ENCODE data around the gene SOX15.

Gene SOX15

DNA sequence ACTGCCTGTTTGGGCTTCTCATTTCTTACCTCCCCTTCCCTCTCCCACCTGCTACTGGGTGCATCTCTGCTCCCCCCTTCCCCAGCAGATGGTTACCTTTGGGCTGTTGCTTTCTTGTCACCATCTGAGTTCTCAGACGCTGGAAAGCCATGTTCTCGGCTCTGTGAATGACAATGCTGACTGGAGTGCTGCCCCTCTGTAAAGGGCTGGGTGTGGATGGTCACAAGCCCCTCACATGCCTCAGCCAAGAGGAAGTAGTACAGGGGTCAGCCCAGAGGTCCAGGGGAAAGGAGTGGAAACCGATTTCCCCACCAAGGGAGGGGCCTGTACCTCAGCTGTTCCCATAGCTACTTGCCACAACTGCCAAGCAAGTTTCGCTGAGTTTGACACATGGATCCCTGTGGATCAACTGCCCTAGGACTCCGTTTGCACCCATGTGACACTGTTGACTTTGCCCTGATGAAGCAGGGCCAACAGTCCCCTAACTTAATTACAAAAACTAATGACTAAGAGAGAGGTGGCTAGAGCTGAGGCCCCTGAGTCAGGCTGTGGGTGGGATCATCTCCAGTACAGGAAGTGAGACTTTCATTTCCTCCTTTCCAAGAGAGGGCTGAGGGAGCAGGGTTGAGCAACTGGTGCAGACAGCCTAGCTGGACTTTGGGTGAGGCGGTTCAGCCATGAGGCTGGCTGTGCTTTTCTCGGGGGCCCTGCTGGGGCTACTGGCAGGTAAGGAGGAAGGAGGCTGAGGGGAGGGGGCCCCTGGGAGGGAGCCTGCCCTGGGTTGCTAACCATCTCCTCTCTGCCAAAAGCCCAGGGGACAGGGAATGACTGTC lies 10.7 kb downstream of the SOX15 start, which contains the start of gene CD68 (continued):
- TF ChIP-seq ZBTB48 (tag by site-specific recombination; IDR thresholded peaks at IDR 0.05) (peak; percentile 96), ZNF768 (tag by site-specific recombination; IDR thresholded peaks at IDR 0.05) (no peak), ZNF133 (tag by site-specific recombination; IDR thresholded peaks at IDR 0.05) (no peak), FEZF1 (tag by site-specific recombination; IDR thresholded peaks at IDR 0.05) (no peak), ZNF311 (tag by site-specific recombination; IDR thresholded peaks at IDR 0.05; ENCODE audit: borderline replicate concordance) (no peak), RBAK (tag by site-specific recombination; IDR thresholded peaks at IDR 0.05) (no peak), ZNF24 (tag by site-specific recombination; IDR thresholded peaks at IDR 0.05) (no peak), ZNF830 (tag by site-specific recombination; IDR thresholded peaks at IDR 0.05; ENCODE audit: low read depth) (no peak), ZNF664 (tag by site-specific recombination; IDR thresholded peaks at IDR 0.05) (no peak), SP3 (tag by site-specific recombination; IDR thresholded peaks at IDR 0.05) (peak; percentile 57; the same call in 1 of the 2 replicates), ZSCAN23 (tag by site-specific recombination; IDR thresholded peaks at IDR 0.05) (peak; percentile 84; the same call in 1 of the 2 replicates), ZNF629 (tag by site-specific recombination; IDR thresholded peaks at IDR 0.05) (peak; percentile 91), ZNF221 (tag by site-specific recombination; IDR thresholded peaks at IDR 0.05; ENCODE audit: borderline replicate concordance) (no peak), ZNF677 (tag by site-specific recombination; IDR thresholded peaks at IDR 0.05) (no peak), KLF8 (tag by site-specific recombination; IDR thresholded peaks at IDR 0.05) (peak; percentile 65), ZFP41 (tag by site-specific recombination; IDR thresholded peaks at IDR 0.05; ENCODE audit: borderline replicate concordance) (no peak), ZNF10 (tag by site-specific recombination; IDR thresholded peaks at IDR 0.05) (peak; percentile 46; the same call in 1 of the 2 replicates), SCRT1 (tag by site-specific recombination; IDR thresholded peaks at IDR 0.05; ENCODE audit: borderline replicate concordance) (peak; percentile 45; the same call in 1 of the 2 replicates), ZNF596 (tag by site-specific recombination; IDR thresholded peaks at IDR 0.05) (no peak), TRIM28 (IDR thresholded peaks at IDR 0.05; ENCODE audit: borderline replicate concordance, low read length) (peak; percentile 78; the same call in 1 of the 2 replicates), ZIC2 (tag by site-specific recombination; IDR thresholded peaks at IDR 0.05) (peak; percentile 44; the same call in 1 of the 2 replicates), ZNF654 (tag by site-specific recombination; IDR thresholded peaks at IDR 0.05; ENCODE audit: low read depth) (no peak)
- TF ChIP-seq, protein P1, sequence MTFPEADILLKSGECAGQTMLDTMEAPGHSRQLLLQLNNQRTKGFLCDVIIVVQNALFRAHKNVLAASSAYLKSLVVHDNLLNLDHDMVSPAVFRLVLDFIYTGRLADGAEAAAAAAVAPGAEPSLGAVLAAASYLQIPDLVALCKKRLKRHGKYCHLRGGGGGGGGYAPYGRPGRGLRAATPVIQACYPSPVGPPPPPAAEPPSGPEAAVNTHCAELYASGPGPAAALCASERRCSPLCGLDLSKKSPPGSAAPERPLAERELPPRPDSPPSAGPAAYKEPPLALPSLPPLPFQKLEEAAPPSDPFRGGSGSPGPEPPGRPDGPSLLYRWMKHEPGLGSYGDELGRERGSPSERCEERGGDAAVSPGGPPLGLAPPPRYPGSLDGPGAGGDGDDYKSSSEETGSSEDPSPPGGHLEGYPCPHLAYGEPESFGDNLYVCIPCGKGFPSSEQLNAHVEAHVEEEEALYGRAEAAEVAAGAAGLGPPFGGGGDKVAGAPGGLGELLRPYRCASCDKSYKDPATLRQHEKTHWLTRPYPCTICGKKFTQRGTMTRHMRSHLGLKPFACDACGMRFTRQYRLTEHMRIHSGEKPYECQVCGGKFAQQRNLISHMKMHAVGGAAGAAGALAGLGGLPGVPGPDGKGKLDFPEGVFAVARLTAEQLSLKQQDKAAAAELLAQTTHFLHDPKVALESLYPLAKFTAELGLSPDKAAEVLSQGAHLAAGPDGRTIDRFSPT (tag by site-specific recombination; IDR thresholded peaks at IDR 0.05) = no peak; the same call in 1 of the 2 replicates
- TF ChIP-seq, protein P2, sequence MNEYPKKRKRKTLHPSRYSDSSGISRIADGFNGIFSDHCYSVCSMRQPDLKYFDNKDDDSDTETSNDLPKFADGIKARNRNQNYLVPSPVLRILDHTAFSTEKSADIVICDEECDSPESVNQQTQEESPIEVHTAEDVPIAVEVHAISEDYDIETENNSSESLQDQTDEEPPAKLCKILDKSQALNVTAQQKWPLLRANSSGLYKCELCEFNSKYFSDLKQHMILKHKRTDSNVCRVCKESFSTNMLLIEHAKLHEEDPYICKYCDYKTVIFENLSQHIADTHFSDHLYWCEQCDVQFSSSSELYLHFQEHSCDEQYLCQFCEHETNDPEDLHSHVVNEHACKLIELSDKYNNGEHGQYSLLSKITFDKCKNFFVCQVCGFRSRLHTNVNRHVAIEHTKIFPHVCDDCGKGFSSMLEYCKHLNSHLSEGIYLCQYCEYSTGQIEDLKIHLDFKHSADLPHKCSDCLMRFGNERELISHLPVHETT (tag by site-specific recombination; IDR thresholded peaks at IDR 0.05) = no peak
- TF ChIP-seq, protein P3, sequence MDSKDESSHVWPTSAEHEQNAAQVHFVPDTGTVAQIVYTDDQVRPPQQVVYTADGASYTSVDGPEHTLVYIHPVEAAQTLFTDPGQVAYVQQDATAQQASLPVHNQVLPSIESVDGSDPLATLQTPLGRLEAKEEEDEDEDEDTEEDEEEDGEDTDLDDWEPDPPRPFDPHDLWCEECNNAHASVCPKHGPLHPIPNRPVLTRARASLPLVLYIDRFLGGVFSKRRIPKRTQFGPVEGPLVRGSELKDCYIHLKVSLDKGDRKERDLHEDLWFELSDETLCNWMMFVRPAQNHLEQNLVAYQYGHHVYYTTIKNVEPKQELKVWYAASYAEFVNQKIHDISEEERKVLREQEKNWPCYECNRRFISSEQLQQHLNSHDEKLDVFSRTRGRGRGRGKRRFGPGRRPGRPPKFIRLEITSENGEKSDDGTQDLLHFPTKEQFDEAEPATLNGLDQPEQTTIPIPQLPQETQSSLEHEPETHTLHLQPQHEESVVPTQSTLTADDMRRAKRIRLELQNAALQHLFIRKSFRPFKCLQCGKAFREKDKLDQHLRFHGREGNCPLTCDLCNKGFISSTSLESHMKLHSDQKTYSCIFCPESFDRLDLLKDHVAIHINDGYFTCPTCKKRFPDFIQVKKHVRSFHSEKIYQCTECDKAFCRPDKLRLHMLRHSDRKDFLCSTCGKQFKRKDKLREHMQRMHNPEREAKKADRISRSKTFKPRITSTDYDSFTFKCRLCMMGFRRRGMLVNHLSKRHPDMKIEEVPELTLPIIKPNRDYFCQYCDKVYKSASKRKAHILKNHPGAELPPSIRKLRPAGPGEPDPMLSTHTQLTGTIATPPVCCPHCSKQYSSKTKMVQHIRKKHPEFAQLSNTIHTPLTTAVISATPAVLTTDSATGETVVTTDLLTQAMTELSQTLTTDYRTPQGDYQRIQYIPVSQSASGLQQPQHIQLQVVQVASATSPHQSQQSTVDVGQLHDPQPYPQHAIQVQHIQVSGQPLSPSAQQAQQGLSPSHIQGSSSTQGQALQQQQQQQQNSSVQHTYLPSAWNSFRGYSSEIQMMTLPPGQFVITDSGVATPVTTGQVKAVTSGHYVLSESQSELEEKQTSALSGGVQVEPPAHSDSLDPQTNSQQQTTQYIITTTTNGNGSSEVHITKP (tag by site-specific recombination; IDR thresholded peaks at IDR 0.05) = peak; percentile 78
- TF ChIP-seq, protein P4, sequence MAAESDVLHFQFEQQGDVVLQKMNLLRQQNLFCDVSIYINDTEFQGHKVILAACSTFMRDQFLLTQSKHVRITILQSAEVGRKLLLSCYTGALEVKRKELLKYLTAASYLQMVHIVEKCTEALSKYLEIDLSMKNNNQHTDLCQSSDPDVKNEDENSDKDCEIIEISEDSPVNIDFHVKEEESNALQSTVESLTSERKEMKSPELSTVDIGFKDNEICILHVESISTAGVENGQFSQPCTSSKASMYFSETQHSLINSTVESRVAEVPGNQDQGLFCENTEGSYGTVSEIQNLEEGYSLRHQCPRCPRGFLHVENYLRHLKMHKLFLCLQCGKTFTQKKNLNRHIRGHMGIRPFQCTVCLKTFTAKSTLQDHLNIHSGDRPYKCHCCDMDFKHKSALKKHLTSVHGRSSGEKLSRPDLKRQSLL (tag by site-specific recombination; IDR thresholded peaks at IDR 0.05) = peak; percentile 71
- TF ChIP-seq, protein P5, sequence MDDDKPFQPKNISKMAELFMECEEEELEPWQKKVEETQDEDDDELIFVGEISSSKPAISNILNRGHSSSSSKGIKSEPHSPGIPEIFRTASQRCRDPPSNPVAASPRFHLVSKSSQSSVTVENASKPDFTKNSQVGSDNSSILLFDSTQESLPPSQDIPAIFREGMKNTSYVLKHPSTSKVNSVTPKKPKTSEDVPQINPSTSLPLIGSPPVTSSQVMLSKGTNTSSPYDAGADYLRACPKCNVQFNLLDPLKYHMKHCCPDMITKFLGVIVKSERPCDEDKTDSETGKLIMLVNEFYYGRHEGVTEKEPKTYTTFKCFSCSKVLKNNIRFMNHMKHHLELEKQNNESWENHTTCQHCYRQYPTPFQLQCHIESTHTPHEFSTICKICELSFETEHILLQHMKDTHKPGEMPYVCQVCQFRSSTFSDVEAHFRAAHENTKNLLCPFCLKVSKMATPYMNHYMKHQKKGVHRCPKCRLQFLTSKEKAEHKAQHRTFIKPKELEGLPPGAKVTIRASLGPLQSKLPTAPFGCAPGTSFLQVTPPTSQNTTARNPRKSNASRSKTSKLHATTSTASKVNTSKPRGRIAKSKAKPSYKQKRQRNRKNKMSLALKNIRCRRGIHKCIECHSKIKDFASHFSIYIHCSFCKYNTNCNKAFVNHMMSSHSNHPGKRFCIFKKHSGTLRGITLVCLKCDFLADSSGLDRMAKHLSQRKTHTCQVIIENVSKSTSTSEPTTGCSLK (tag by site-specific recombination; IDR thresholded peaks at IDR 0.05) = no peak
- TF ChIP-seq, protein P6, sequence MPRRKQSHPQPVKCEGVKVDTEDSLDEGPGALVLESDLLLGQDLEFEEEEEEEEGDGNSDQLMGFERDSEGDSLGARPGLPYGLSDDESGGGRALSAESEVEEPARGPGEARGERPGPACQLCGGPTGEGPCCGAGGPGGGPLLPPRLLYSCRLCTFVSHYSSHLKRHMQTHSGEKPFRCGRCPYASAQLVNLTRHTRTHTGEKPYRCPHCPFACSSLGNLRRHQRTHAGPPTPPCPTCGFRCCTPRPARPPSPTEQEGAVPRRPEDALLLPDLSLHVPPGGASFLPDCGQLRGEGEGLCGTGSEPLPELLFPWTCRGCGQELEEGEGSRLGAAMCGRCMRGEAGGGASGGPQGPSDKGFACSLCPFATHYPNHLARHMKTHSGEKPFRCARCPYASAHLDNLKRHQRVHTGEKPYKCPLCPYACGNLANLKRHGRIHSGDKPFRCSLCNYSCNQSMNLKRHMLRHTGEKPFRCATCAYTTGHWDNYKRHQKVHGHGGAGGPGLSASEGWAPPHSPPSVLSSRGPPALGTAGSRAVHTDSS (tag by site-specific recombination; IDR thresholded peaks at IDR 0.05) = no peak
